ENCODE results near the gene PDK3. TPM values are rescaled to one million over a fixed set of nuclear protein-coding genes. Genes with fewer than 3 reads are reported as not detected.

Gene PDK3
- polyA plus RNA-seq, 1 of the 3 experiments (the other 2 are of a cell fraction), result 2.5 TPM

- TF ChIP-seq REST (IDR thresholded peaks at IDR 0.05; ENCODE audit: low read depth, low read length) (no peak), POLR2AphosphoS5 (IDR thresholded peaks at IDR 0.05; ENCODE audit: low read depth, low read length) (no peak), RFX5 (IDR thresholded peaks at IDR 0.05; ENCODE audit: low read length) (no peak), GATA2 (CRISPR knock-in tag; IDR thresholded peaks at IDR 0.05) (no peak), CTCF (IDR thresholded peaks at IDR 0.05) (no peak), TEAD4 (IDR thresholded peaks at IDR 0.05; ENCODE audit: borderline replicate concordance, insufficient read depth) (no peak)
Observed at GRCh38 chrX:24506082-24506481, 41.0 kb downstream of the PDK3 start (continued).

- Histone ChIP-seq H3K9me3 (no peaks in the 10 kb centered on the region), H3K9me2 (no peaks in the 10 kb centered on the region), H3K27ac (ENCODE audit: low read depth in 2 of 2, low read length in 1 of 2) (no peak overlapping the region), H3K79me2 (ENCODE audit: insufficient read depth) (no peaks in the 10 kb centered on the region), H4K20me1 (ENCODE audit: insufficient read depth) (no peaks in the 10 kb centered on the region), H3K4me2 (no peak overlapping the region), H3K9ac (no peak overlapping the region), H3K36me3 (replicated peaks in 1 of 2; ENCODE audit: control insufficient read depth in 1 of 2, insufficient read depth in 2 of 2, low read length in 1 of 2) (no peaks in the 10 kb centered on the region), H2AFZ (ENCODE audit: low read depth) (no peak overlapping the region), H3K4me1 (ENCODE audit: control insufficient read depth in 1 of 2, insufficient read depth in 2 of 2, low read depth in 1 of 2, low read length in 1 of 2) (no peaks in the 10 kb centered on the region), H3K27me3 (ENCODE audit: insufficient read depth) (no peaks in the 10 kb centered on the region; the same call in 1 of the 2 replicates), H3K4me3 (ENCODE audit: low read depth in 2 of 2, low read length in 1 of 2) (no peak overlapping the region), H3F3A (replicated peaks; ENCODE audit: insufficient read depth) (no peaks in the 10 kb centered on the region)
- DNase-seq, result no peak
- POLR2A ChIA-PET, result no interaction called here
- CTCF ChIA-PET, result interaction anchor here (1.2 kb wide), 2 partner anchors 9 to 113 kb away, joined by 3 to 7 read pairs; no protein-coding TSS in a partner anchor
- 58% methylated on average over 8 of the region's 8 CpGs for WGBS (ENCODE audit: low lambda C conversion rate)
- no peak for TF ChIP-seq RAD21 (IDR thresholded peaks at IDR 0.05; ENCODE audit: low read length)
- TF ChIP-seq SMC3 (IDR thresholded peaks at IDR 0.05; ENCODE audit: low read depth, low read length), result no peak
- no peak for TF ChIP-seq ELF1 (IDR thresholded peaks at IDR 0.05)
- no peak for TF ChIP-seq NFIC (IDR thresholded peaks at IDR 0.05; ENCODE audit: borderline replicate concordance)
- no peak for TF ChIP-seq IRF3 (IDR thresholded peaks at IDR 0.05; ENCODE audit: low read depth, low read length)
- TF ChIP-seq CTCF (IDR thresholded peaks at IDR 0.05), result no peak
- no peak for TF ChIP-seq PBX3 (IDR thresholded peaks at IDR 0.05)
- TF ChIP-seq RFX5 (IDR thresholded peaks at IDR 0.05; ENCODE audit: low read length), result no peak
- no peak for TF ChIP-seq MXI1 (IDR thresholded peaks at IDR 0.05; ENCODE audit: low read depth, low read length)
- no peak for TF ChIP-seq ZBTB33 (IDR thresholded peaks at IDR 0.05; ENCODE audit: borderline replicate concordance, low read depth)
- TF ChIP-seq FOXM1 (IDR thresholded peaks at IDR 0.05; ENCODE audit: low read depth), result no peak
- no peak for TF ChIP-seq RCOR1 (IDR thresholded peaks at IDR 0.05; ENCODE audit: low read length)
Observed at GRCh38 chrX:24508375-24508774, 43.3 kb downstream of the PDK3 start.

Measured in SK-N-SH (cell line).